ENCODE data around the gene CFAP74. TPM values are rescaled to one million over a fixed set of nuclear protein-coding genes. Genes with fewer than 3 reads are reported as not detected.
A peak's percentile ranks its signal among the peaks of the same experiment; 100 is the strongest.

The CFAP74 gene
- total RNA-seq, 2 experiments from 2014 or later, result not detected

DNA sequence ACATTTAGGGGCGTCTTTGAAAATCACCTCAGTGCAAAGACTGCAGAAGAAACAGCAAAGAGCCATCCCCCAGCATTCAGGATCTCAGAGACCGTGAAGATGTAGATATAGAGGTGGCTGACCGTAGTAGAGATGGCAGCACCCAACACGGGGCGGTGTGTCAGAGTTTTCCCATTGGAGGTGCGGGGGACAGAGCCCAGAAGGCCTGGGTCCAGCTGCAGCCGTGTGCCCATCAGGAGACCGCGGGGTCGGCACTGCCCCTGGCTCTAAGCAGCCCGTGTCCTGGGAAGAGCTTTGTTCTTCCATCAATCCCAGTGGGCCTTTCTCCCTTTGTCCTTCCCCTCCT, 16.7 kb upstream of the CFAP74 start:
- Mint-ChIP-seq H3K27ac (no peak overlapping the region), H3K4me1 (peaks cover 4% of the 10 kb centered on the region), H3K9me3 (no peaks in the 10 kb centered on the region), H3K4me3 (no peak overlapping the region), H3K36me3 (no peaks in the 10 kb centered on the region), H3K27me3 (peaks cover 44% of the 10 kb centered on the region)
- no peak for ATAC-seq (ENCODE audit: low read depth)
- no peak for DNase-seq
- POLR2A ChIA-PET, result no interaction called here

- Mint-ChIP-seq H3K27ac (no peak overlapping the region), H3K4me3 (no peak overlapping the region), H3K9me3 (no peaks in the 10 kb centered on the region), H3K4me1 (peaks cover 4% of the 10 kb centered on the region), H3K36me3 (no peaks in the 10 kb centered on the region), H3K27me3 (peaks cover 44% of the 10 kb centered on the region)
- DNase-seq, result peak; percentile 47
- no peak for ATAC-seq (ENCODE audit: low read depth)
- POLR2A ChIA-PET, result no interaction called here
Measured at GRCh38 chr1:2019571-2020309, 16.2 kb upstream of the CFAP74 start.

- ATAC-seq (ENCODE audit: low read depth) (peak; percentile 24), DNase-seq (peak; percentile 38)
- Mint-ChIP-seq H3K4me1 (peaks cover 4% of the 10 kb centered on the region), H3K27ac (no peak within 1 kb of the TSS), H3K9me3 (no peaks in the 10 kb centered on the region), H3K4me3 (no peak within 1 kb of the TSS), H3K27me3 (peaks cover 44% of the 10 kb centered on the region), H3K36me3 (no peaks in the 10 kb centered on the region)
- POLR2A ChIA-PET, result interaction anchor here (0.5 kb wide), 1 partner anchor 596 kb away, joined by 3 read pairs; no protein-coding TSS in a partner anchor
Measured at GRCh38 chr1:2019172-2019543, 15.6 kb upstream of the CFAP74 start, which contains the start of gene GABRD. GABRD (plus strand) TSS chr1:2019345; CDS start chr1:2019424, 79 bp downstream.

GRCh38 chr1:2018217-2019171, 14.9 kb upstream of the CFAP74 start:
- peaks cover 4% of the 10 kb centered on the region for H3K4me1 Mint-ChIP-seq
- H3K27ac Mint-ChIP-seq, result no peak overlapping the region
- H3K27me3 Mint-ChIP-seq, result peaks cover 46% of the 10 kb centered on the region
- H3K4me3 Mint-ChIP-seq, result no peak overlapping the region
- no peaks in the 10 kb centered on the region for H3K36me3 Mint-ChIP-seq
- H3K9me3 Mint-ChIP-seq, result no peaks in the 10 kb centered on the region
- POLR2A ChIA-PET, result interaction anchor here (0.5 kb wide), 1 partner anchor 595 kb away, joined by 3 read pairs; no protein-coding TSS in a partner anchor
- ATAC-seq (ENCODE audit: low read depth), result no peak
- no peak for DNase-seq

DNA sequence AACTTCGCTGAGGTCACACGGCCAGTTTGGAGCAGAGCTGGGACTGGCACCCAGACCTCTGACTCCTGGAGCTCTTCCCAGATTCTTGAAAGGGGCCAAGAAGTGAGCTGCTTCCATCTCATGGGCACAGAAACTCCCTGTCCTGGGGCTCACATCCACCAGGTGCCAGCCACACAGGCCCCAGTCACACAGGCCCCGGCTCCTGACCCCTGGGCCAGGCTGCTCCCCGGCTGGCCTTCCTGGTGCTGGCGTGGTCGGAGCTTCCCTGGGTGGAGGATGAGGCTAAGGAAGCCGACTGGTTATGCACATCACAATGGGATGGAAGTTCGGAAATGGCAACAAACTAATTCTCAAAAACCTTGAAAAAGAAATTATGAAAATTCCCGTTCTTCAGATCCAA, 12.5 kb upstream of the CFAP74 start:
- Mint-ChIP-seq H3K4me3 (no peak overlapping the region), H3K27me3 (peaks cover 50% of the 10 kb centered on the region), H3K4me1 (peaks cover 4% of the 10 kb centered on the region), H3K36me3 (no peaks in the 10 kb centered on the region), H3K9me3 (no peaks in the 10 kb centered on the region), H3K27ac (no peak overlapping the region)
- no peak for ATAC-seq (ENCODE audit: low read depth)
- DNase-seq, result no peak
- POLR2A ChIA-PET, result no interaction called here

- DNase-seq (no peak), ATAC-seq (ENCODE audit: low read depth) (no peak)
- Mint-ChIP-seq H3K27ac (peak overlapping the region; percentile 21), H3K4me1 (peaks cover 4% of the 10 kb centered on the region), H3K9me3 (no peaks in the 10 kb centered on the region), H3K4me3 (no peak overlapping the region), H3K36me3 (no peaks in the 10 kb centered on the region), H3K27me3 (peaks cover 39% of the 10 kb centered on the region)
- POLR2A ChIA-PET, result no interaction called here
Measured at GRCh38 chr1:2014741-2015735, 11.5 kb upstream of the CFAP74 start.

GRCh38 chr1:2014181-2014580, 10.6 kb upstream of the CFAP74 start:
- Mint-ChIP-seq H3K9me3 (no peaks in the 10 kb centered on the region), H3K4me1 (peaks cover 4% of the 10 kb centered on the region)
- ATAC-seq (ENCODE audit: low read depth), result no peak

DNA sequence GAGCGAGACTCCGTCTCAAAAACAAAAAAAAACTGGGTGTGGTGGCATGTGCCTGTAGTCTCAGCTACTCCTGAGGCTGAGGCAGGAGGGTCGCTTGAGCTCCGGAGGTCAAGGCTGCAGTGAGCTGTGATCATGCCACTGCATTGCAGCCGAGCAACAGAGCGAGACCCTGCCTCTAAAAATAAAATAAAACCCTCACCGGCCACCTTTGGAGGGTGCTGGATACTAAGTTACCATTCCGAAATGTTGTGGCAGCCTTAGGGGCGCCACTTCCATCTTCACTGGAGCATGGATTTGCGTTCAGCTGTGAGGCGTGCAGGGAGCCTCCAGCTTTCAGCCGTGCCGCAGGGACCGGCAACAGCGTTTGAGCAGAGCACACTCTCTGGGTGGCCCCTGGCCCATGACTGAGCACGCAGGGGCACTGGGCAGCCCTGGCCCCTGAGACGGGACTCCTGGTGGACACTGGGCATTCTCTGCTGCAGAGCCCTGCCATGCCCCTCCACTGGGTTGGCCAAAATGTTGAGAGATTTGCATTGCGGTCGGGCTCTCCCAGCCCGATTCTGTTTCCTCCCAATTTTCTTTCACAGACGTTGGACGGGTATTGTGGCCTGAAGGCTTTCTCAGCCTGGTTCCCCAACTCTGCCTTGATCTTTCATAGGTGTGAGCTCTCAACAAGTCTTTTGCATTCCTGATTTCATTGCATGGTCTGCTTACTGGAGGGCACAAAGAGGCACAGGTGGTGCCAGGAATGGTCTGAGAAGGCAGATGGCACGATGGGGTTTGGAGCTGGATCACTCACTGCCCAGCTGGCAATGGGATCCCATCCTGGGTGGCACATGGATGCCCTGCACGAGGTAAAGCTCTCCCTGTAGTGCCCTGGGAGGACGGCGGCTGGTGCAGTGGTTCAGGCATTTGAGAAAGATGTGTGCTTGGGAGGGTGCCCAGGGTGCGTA, 5.8 kb upstream of the CFAP74 start:
- Mint-ChIP-seq H3K27ac (no peak overlapping the region), H3K4me1 (no peaks in the 10 kb centered on the region), H3K36me3 (no peaks in the 10 kb centered on the region), H3K27me3 (peaks cover 27% of the 10 kb centered on the region), H3K4me3 (no peak overlapping the region), H3K9me3 (no peaks in the 10 kb centered on the region)
- POLR2A ChIA-PET, result no interaction called here
- DNase-seq, result no peak
- no peak for ATAC-seq (ENCODE audit: low read depth)

More at GRCh38 chr1:2014181-2014580, 10.6 kb upstream of the CFAP74 start:
- H3K4me3 Mint-ChIP-seq, result no peak overlapping the region
- no peak for DNase-seq
- POLR2A ChIA-PET, result no interaction called here
- H3K27ac Mint-ChIP-seq, result no peak overlapping the region
- H3K36me3 Mint-ChIP-seq, result no peaks in the 10 kb centered on the region
- H3K27me3 Mint-ChIP-seq, result peaks cover 36% of the 10 kb centered on the region

GRCh38 chr1:2004856-2005255, 1.3 kb upstream of the CFAP74 start:
- Mint-ChIP-seq H3K27ac (no peak overlapping the region), H3K4me3 (no peak overlapping the region), H3K27me3 (peaks cover 50% of the 10 kb centered on the region), H3K9me3 (no peaks in the 10 kb centered on the region), H3K4me1 (no peaks in the 10 kb centered on the region), H3K36me3 (no peaks in the 10 kb centered on the region)
- POLR2A ChIA-PET, result no interaction called here
- DNase-seq (no peak), ATAC-seq (ENCODE audit: low read depth) (no peak)

DNA sequence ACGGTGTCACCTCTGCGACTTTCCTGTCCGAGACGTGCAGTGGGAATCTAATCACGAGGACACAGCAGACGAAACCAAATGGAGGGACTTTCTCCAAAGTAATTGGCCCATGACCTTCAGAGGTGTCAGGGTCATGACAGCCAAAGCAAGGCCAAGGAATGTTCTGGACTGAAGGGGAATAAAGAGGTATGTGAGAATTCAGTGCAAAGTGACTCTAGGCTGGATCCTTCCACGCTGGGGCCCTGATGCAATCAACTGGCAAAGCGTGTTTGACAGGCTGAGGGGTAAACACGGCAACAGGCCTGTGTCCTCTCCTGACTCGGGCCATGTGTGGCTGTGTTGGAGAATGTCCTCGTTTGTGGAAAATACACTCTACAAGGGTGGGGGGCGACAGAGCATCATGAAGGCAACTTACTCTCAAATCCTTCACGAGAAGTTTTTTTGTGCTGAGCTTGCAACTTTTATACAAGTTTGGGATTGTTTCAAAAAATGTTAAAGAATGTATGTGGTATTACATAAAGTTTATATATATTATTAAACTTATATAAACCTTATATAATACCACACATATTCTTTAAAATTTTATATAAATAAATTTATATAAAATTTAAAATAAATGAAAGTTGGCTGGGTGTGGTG, 1.7 kb downstream of the CFAP74 start:
- H3K27me3 Mint-ChIP-seq, result peaks cover 56% of the 10 kb centered on the region
- POLR2A ChIA-PET, result interaction anchor here (0.7 kb wide), 1 partner anchor 862 kb away, joined by 3 read pairs; no protein-coding TSS in a partner anchor
- H3K36me3 Mint-ChIP-seq, result no peaks in the 10 kb centered on the region
- no peaks in the 10 kb centered on the region for H3K4me1 Mint-ChIP-seq
- no peak overlapping the region for H3K27ac Mint-ChIP-seq
- H3K4me3 Mint-ChIP-seq, result no peak overlapping the region
- DNase-seq, result no peak
- no peak for ATAC-seq (ENCODE audit: low read depth)
- no peaks in the 10 kb centered on the region for H3K9me3 Mint-ChIP-seq

GRCh38 chr1:2000850-2001249, 2.7 kb downstream of the CFAP74 start:
- H3K27ac Mint-ChIP-seq, result no peak overlapping the region
- POLR2A ChIA-PET, result interaction anchor here (0.7 kb wide), 1 partner anchor 863 kb away, joined by 3 read pairs; no protein-coding TSS in a partner anchor
- H3K27me3 Mint-ChIP-seq, result peaks cover 58% of the 10 kb centered on the region
- no peaks in the 10 kb centered on the region for H3K36me3 Mint-ChIP-seq
- peaks cover 6% of the 10 kb centered on the region for H3K4me1 Mint-ChIP-seq
- no peaks in the 10 kb centered on the region for H3K9me3 Mint-ChIP-seq
- no peak overlapping the region for H3K4me3 Mint-ChIP-seq
- ATAC-seq (ENCODE audit: low read depth) (no peak), DNase-seq (no peak)

DNA sequence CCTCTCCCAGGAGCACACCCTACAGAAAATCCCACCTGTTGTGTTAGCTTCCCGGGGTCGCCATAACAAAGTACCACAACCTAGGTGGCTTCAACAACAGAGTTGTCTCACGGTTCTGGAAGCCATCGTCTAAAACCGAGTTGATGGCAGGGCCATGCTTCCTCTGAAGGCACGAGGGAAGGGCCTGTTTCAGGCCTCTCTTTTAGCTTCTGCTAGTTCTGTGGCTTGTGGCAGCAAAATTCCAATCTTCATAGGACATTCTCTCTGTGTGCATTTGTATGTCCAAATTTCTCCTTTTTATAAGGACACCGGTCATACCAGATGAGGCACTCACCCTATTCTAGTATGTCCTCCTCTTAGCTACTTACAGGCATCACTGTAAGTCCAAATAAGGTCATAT, 3.2 kb downstream of the CFAP74 start:
- Mint-ChIP-seq H3K27ac (no peak overlapping the region), H3K4me3 (no peak overlapping the region), H3K36me3 (no peaks in the 10 kb centered on the region), H3K9me3 (no peaks in the 10 kb centered on the region), H3K27me3 (peaks cover 54% of the 10 kb centered on the region), H3K4me1 (peaks cover 6% of the 10 kb centered on the region)
- ATAC-seq (ENCODE audit: low read depth) (no peak), DNase-seq (no peak)
- POLR2A ChIA-PET, result no interaction called here
